Karpas-422 (cell line): ENCODE measurements around the gene MRPL4. TPM values are rescaled to one million over a fixed set of nuclear protein-coding genes. Genes with fewer than 3 reads are reported as not detected.
A peak's percentile ranks its signal among the peaks of the same experiment; 100 is the strongest.

Experiments
- DNase-seq: peaks from one replicate; pipeline ENCODE4 v3.0.0-alpha.2; 2015
- H2AFZ ChIP-seq: fragments of 200-600 bp; sonication (generic); 2 replicates; pipeline ENCODE4 v1.6.1; 2014; ENCODE audit warnings: antibody characterized with exemption, low read length, mixed read lengths
- H3K27ac ChIP-seq: fragments of 200-600 bp; sonication (generic); 2 replicates; pipeline ENCODE4 v1.5.1; 2014; ENCODE audit warnings: mild to moderate bottlenecking, low read length, moderate library complexity
- H3K27me3 ChIP-seq: fragments of 200-600 bp; sonication (generic); 2 replicates; pipeline ENCODE4 v1.6.1; 2014; ENCODE audit warnings: low read length, mixed read lengths
- H3K36me3 ChIP-seq: fragments of 200-600 bp; sonication (generic); 2 replicates; pipeline ENCODE4 v1.6.1; 2014; ENCODE audit warnings: low read length, mixed read lengths; ENCODE audit not compliant: insufficient read depth
- H3K4me1 ChIP-seq: fragments of 200-600 bp; sonication (generic); 2 replicates; pipeline ENCODE4 v1.6.1; 2014; ENCODE audit warnings: mild to moderate bottlenecking, low read length, mixed read lengths
- H3K4me2 ChIP-seq: fragments of 200-600 bp; sonication (generic); 2 replicates; pipeline ENCODE4 v1.6.1; 2014; ENCODE audit warnings: low read length, low read depth, mild to moderate bottlenecking; ENCODE audit not compliant: poor library complexity, severe bottlenecking
- H3K4me3 ChIP-seq: fragments of 200-600 bp; sonication (generic); 2 replicates; pipeline ENCODE4 v1.5.1; 2014; ENCODE audit warnings: mild to moderate bottlenecking, antibody characterized with exemption, low read length, mixed read lengths
- H3K79me2 ChIP-seq: fragments of 200-600 bp; sonication (generic); 2 replicates; pipeline ENCODE4 v1.6.1; 2014; ENCODE audit warnings: mild to moderate bottlenecking, low read length, mixed read lengths
- H3K9ac ChIP-seq: fragments of 200-600 bp; sonication (generic); 2 replicates; pipeline ENCODE4 v1.6.0; 2014; ENCODE audit warnings: low read length
- H3K9me2 ChIP-seq: fragments of 200-600 bp; sonication (generic), shearing (Covaris generic); replicated peaks from 2 replicates; pipeline ENCODE4 v1.6.0; 2014; ENCODE audit warnings: mild to moderate bottlenecking, low read length, moderate library complexity; ENCODE audit not compliant: insufficient read depth
- H3K9me3 ChIP-seq: fragments of 300-700, 200-600 bp; sonication (generic); 2 replicates; pipeline ENCODE4 v1.6.1; 2014; ENCODE audit warnings: low read length, mixed read lengths
- H4K20me1 ChIP-seq: fragments of 200-600 bp; sonication (generic); 2 replicates; pipeline ENCODE4 v1.6.1; 2014; ENCODE audit warnings: mild to moderate bottlenecking, antibody characterized with exemption, low read length, low read depth; ENCODE audit not compliant: insufficient read depth
- total RNA-seq: library from RNA; depleted of rRNA; stranded (reverse); fragments of >200 nt; shearing (Covaris generic); gene quantifications from 2 replicates; pipeline ENCODE4 v1.2.3, GENCODE V29; 2014; ENCODE audit warnings: low replicate concordance

Gene MRPL4
- total RNA-seq, 1 experiment from 2014 or later, result 78.6 TPM

GRCh38 chr19:10290357-10290875 lies 38.4 kb downstream of the MRPL4 start:
- H3K4me1 ChIP-seq, result peaks cover 33% of the 10 kb centered on the region
- H3K4me2 ChIP-seq, result peak overlapping the region; percentile 76
- H2AFZ ChIP-seq, result no peak overlapping the region
- H3K9ac ChIP-seq, result peak overlapping the region; percentile 79
- no peak overlapping the region for H3K27ac ChIP-seq
- no peaks in the 10 kb centered on the region for H3K9me3 ChIP-seq
- H4K20me1 ChIP-seq, result no peaks in the 10 kb centered on the region
- DNase-seq, result no peak
- H3K4me3 ChIP-seq, result peak overlapping the region; percentile 68
- H3K36me3 ChIP-seq, result no peaks in the 10 kb centered on the region
- H3K27me3 ChIP-seq, result no peaks in the 10 kb centered on the region
- no peaks in the 10 kb centered on the region for H3K9me2 ChIP-seq
- H3K79me2 ChIP-seq, result no peaks in the 10 kb centered on the region

- H2AFZ ChIP-seq, result no peak overlapping the region
- H3K27me3 ChIP-seq, result no peaks in the 10 kb centered on the region
- peaks cover 38% of the 10 kb centered on the region for H3K4me1 ChIP-seq
- no peaks in the 10 kb centered on the region for H3K79me2 ChIP-seq
- no peaks in the 10 kb centered on the region for H3K9me2 ChIP-seq
- H3K9me3 ChIP-seq, result no peaks in the 10 kb centered on the region
- no peak overlapping the region for H3K27ac ChIP-seq
- no peak overlapping the region for H3K4me3 ChIP-seq
- H3K4me2 ChIP-seq, result peak overlapping the region; percentile 76
- DNase-seq, result no peak
- no peaks in the 10 kb centered on the region for H4K20me1 ChIP-seq
- no peak overlapping the region for H3K9ac ChIP-seq
- no peaks in the 10 kb centered on the region for H3K36me3 ChIP-seq
Measured at GRCh38 chr19:10290876-10291553, 39.0 kb downstream of the MRPL4 start.

GRCh38 chr19:10291554-10292205 lies 39.7 kb downstream of the MRPL4 start:
- H3K27ac ChIP-seq, result no peak overlapping the region
- H3K4me1 ChIP-seq, result peaks cover 38% of the 10 kb centered on the region
- no peaks in the 10 kb centered on the region for H4K20me1 ChIP-seq
- H3K9ac ChIP-seq, result no peak overlapping the region
- H3K9me3 ChIP-seq, result no peaks in the 10 kb centered on the region
- H3K79me2 ChIP-seq, result no peaks in the 10 kb centered on the region
- DNase-seq, result no peak
- H3K4me3 ChIP-seq, result no peak overlapping the region
- no peaks in the 10 kb centered on the region for H3K36me3 ChIP-seq
- no peak overlapping the region for H3K4me2 ChIP-seq
- no peaks in the 10 kb centered on the region for H3K27me3 ChIP-seq
- no peak overlapping the region for H2AFZ ChIP-seq
- H3K9me2 ChIP-seq, result no peaks in the 10 kb centered on the region

GRCh38 chr19:10292206-10292788 lies 40.3 kb downstream of the MRPL4 start:
- no peak overlapping the region for H3K9ac ChIP-seq
- H3K79me2 ChIP-seq, result no peaks in the 10 kb centered on the region
- peak; percentile 82 for DNase-seq
- H3K27me3 ChIP-seq, result no peaks in the 10 kb centered on the region
- H3K4me1 ChIP-seq, result peaks cover 33% of the 10 kb centered on the region
- no peaks in the 10 kb centered on the region for H4K20me1 ChIP-seq
- no peaks in the 10 kb centered on the region for H3K36me3 ChIP-seq
- H3K27ac ChIP-seq, result no peak overlapping the region
- H3K9me3 ChIP-seq, result no peaks in the 10 kb centered on the region
- no peaks in the 10 kb centered on the region for H3K9me2 ChIP-seq
- H3K4me3 ChIP-seq, result no peak overlapping the region
- no peak overlapping the region for H3K4me2 ChIP-seq
- no peak overlapping the region for H2AFZ ChIP-seq

- Histone ChIP-seq H3K4me3 (no peak overlapping the region), H3K4me2 (no peak overlapping the region), H3K9me3 (no peaks in the 10 kb centered on the region), H3K36me3 (no peaks in the 10 kb centered on the region), H4K20me1 (no peaks in the 10 kb centered on the region), H3K4me1 (peaks cover 32% of the 10 kb centered on the region), H3K27me3 (no peaks in the 10 kb centered on the region), H3K79me2 (no peaks in the 10 kb centered on the region), H3K9ac (no peak overlapping the region), H3K27ac (no peak overlapping the region), H2AFZ (no peak overlapping the region), H3K9me2 (no peaks in the 10 kb centered on the region)
- DNase-seq, result no peak
Measured at GRCh38 chr19:10292789-10293636, 41.0 kb downstream of the MRPL4 start.

- no peaks in the 10 kb centered on the region for H3K36me3 ChIP-seq
- H3K4me1 ChIP-seq, result peaks cover 27% of the 10 kb centered on the region
- no peak overlapping the region for H3K9ac ChIP-seq
- H4K20me1 ChIP-seq, result no peaks in the 10 kb centered on the region
- H3K4me2 ChIP-seq, result no peak overlapping the region
- H3K79me2 ChIP-seq, result no peaks in the 10 kb centered on the region
- H2AFZ ChIP-seq, result no peak overlapping the region
- no peaks in the 10 kb centered on the region for H3K27me3 ChIP-seq
- H3K27ac ChIP-seq, result no peak overlapping the region
- DNase-seq, result no peak
- no peak overlapping the region for H3K4me3 ChIP-seq
- H3K9me2 ChIP-seq, result no peaks in the 10 kb centered on the region
- no peaks in the 10 kb centered on the region for H3K9me3 ChIP-seq
Measured at GRCh38 chr19:10293637-10294367, 41.8 kb downstream of the MRPL4 start.

- H2AFZ ChIP-seq, result no peak overlapping the region
- H3K4me3 ChIP-seq, result no peak overlapping the region
- no peaks in the 10 kb centered on the region for H3K27me3 ChIP-seq
Measured at GRCh38 chr19:10294368-10294697, 42.3 kb downstream of the MRPL4 start.

More at GRCh38 chr19:10294368-10294697, 42.3 kb downstream of the MRPL4 start:
- Histone ChIP-seq H3K4me1 (peaks cover 21% of the 10 kb centered on the region), H4K20me1 (no peaks in the 10 kb centered on the region), H3K9me3 (no peaks in the 10 kb centered on the region), H3K79me2 (no peaks in the 10 kb centered on the region), H3K27ac (no peak overlapping the region), H3K9me2 (no peaks in the 10 kb centered on the region), H3K4me2 (no peak overlapping the region), H3K36me3 (no peaks in the 10 kb centered on the region), H3K9ac (no peak overlapping the region)
- no peak for DNase-seq
